ENCODE results near the gene LST1.

Gene LST1

GRCh38 chr6:31632279-31632946 lies 46.3 kb downstream of the LST1 start:
- H3K4me1 ChIP-seq (ENCODE audit: control insufficient read depth, low read length): no peaks in the 10 kb centered on the region
- TF ChIP-seq CTCF (IDR thresholded peaks at IDR 0.05; ENCODE audit: low read depth, low read length, poor library complexity, severe bottlenecking) (no peak), EZH2phosphoT487 (IDR thresholded peaks at IDR 0.05; ENCODE audit: borderline replicate concordance, low read length) (no peak)
- H3K36me3 ChIP-seq (ENCODE audit: control insufficient read depth, low read length): peaks cover 100% of the 10 kb centered on the region
- H3F3A ChIP-seq (ENCODE audit: control insufficient read depth, insufficient read depth): peaks cover 33% of the 10 kb centered on the region
- H3K79me2 ChIP-seq (ENCODE audit: control insufficient read depth, low read length): peaks cover 34% of the 10 kb centered on the region
- H4K20me1 ChIP-seq (ENCODE audit: control insufficient read depth, insufficient read depth, low read depth, low read length): peaks cover 4% of the 10 kb centered on the region; the same call in 1 of the 2 replicates
- H3K4me3 ChIP-seq (ENCODE audit: low read length): no peak overlapping the region
- no peaks in the 10 kb centered on the region for H3K9me2 ChIP-seq (replicated peaks; ENCODE audit: control insufficient read depth, low read length)
- H3K27me3 ChIP-seq (ENCODE audit: control insufficient read depth, low read length): no peaks in the 10 kb centered on the region
- no peaks in the 10 kb centered on the region for H3K9me3 ChIP-seq (ENCODE audit: control insufficient read depth, insufficient read depth, low read length)
- H3K27ac ChIP-seq (ENCODE audit: low read depth, low read length): no peak overlapping the region
- H3K4me2 ChIP-seq (ENCODE audit: low read length): no peak overlapping the region

- H3K27me3 ChIP-seq (ENCODE audit: control insufficient read depth, low read length): no peaks in the 10 kb centered on the region
- peaks cover 42% of the 10 kb centered on the region for H3F3A ChIP-seq (ENCODE audit: control insufficient read depth, insufficient read depth)
- H3K4me2 ChIP-seq (ENCODE audit: low read length): no peak overlapping the region
- H3K4me3 ChIP-seq (ENCODE audit: low read length): no peak overlapping the region
- no peaks in the 10 kb centered on the region for H3K4me1 ChIP-seq (ENCODE audit: control insufficient read depth, low read length)
- H3K9me2 ChIP-seq (replicated peaks; ENCODE audit: control insufficient read depth, low read length): no peaks in the 10 kb centered on the region
- no peak overlapping the region for H3K27ac ChIP-seq (ENCODE audit: low read depth, low read length)
- TF ChIP-seq EZH2phosphoT487 (IDR thresholded peaks at IDR 0.05; ENCODE audit: borderline replicate concordance, low read length) (no peak), CTCF (IDR thresholded peaks at IDR 0.05; ENCODE audit: low read depth, low read length, poor library complexity, severe bottlenecking) (no peak)
- H3K36me3 ChIP-seq (ENCODE audit: control insufficient read depth, low read length): peaks cover 97% of the 10 kb centered on the region
- H4K20me1 ChIP-seq (ENCODE audit: control insufficient read depth, insufficient read depth, low read depth, low read length): peaks cover 4% of the 10 kb centered on the region; the same call in 1 of the 2 replicates
- H3K79me2 ChIP-seq (ENCODE audit: control insufficient read depth, low read length): peaks cover 26% of the 10 kb centered on the region
- no peaks in the 10 kb centered on the region for H3K9me3 ChIP-seq (ENCODE audit: control insufficient read depth, insufficient read depth, low read length)
Measured at GRCh38 chr6:31633447-31633846, 47.4 kb downstream of the LST1 start.

GRCh38 chr6:31634131-31634530 lies 48.1 kb downstream of the LST1 start:
- peaks cover 97% of the 10 kb centered on the region for H3K36me3 ChIP-seq (ENCODE audit: control insufficient read depth, low read length)
- H3K27ac ChIP-seq (ENCODE audit: low read depth, low read length): no peak overlapping the region
- H3K79me2 ChIP-seq (ENCODE audit: control insufficient read depth, low read length): peaks cover 20% of the 10 kb centered on the region
- peaks cover 48% of the 10 kb centered on the region for H3F3A ChIP-seq (ENCODE audit: control insufficient read depth, insufficient read depth)
- peaks cover 4% of the 10 kb centered on the region; the same call in 1 of the 2 replicates for H4K20me1 ChIP-seq (ENCODE audit: control insufficient read depth, insufficient read depth, low read depth, low read length)
- no peak overlapping the region for H3K4me2 ChIP-seq (ENCODE audit: low read length)
- H3K9me3 ChIP-seq (ENCODE audit: control insufficient read depth, insufficient read depth, low read length): no peaks in the 10 kb centered on the region
- no peaks in the 10 kb centered on the region for H3K4me1 ChIP-seq (ENCODE audit: control insufficient read depth, low read length)
- no peak for TF ChIP-seq CTCF (IDR thresholded peaks at IDR 0.05; ENCODE audit: low read depth, low read length, poor library complexity, severe bottlenecking)
- TF ChIP-seq EZH2phosphoT487 (IDR thresholded peaks at IDR 0.05; ENCODE audit: borderline replicate concordance, low read length): no peak
- no peak overlapping the region for H3K4me3 ChIP-seq (ENCODE audit: low read length)
- H3K27me3 ChIP-seq (ENCODE audit: control insufficient read depth, low read length): no peaks in the 10 kb centered on the region
- no peaks in the 10 kb centered on the region for H3K9me2 ChIP-seq (replicated peaks; ENCODE audit: control insufficient read depth, low read length)
